ENCODE data around the gene ST6GALNAC5.

ST6GALNAC5 gene

GRCh38 chr1:77047978-77048614 lies 180.8 kb downstream of the ST6GALNAC5 start:
- DNase-seq (ENCODE audit: low read depth in 2 of 2), result no peak

- no peak for DNase-seq (ENCODE audit: low read depth in 2 of 2)
Measured at GRCh38 chr1:77048615-77049005, 181.3 kb downstream of the ST6GALNAC5 start.

GRCh38 chr1:77051425-77051824 lies 184.1 kb downstream of the ST6GALNAC5 start:
- DNase-seq (ENCODE audit: low read depth in 2 of 2), result no peak

- no peak for DNase-seq (ENCODE audit: low read depth in 2 of 2)
Measured at GRCh38 chr1:77056525-77056924, 189.2 kb downstream of the ST6GALNAC5 start.

GRCh38 chr1:77057994-77058585 lies 190.8 kb downstream of the ST6GALNAC5 start:
- no peak for DNase-seq (ENCODE audit: low read depth in 2 of 2)

GRCh38 chr1:77060000-77060399 lies 192.7 kb downstream of the ST6GALNAC5 start:
- no peak for DNase-seq (ENCODE audit: low read depth in 2 of 2)

GRCh38 chr1:77061162-77061561 lies 193.9 kb downstream of the ST6GALNAC5 start:
- no peak for DNase-seq (ENCODE audit: low read depth in 2 of 2)

GRCh38 chr1:77063118-77063517 lies 195.8 kb downstream of the ST6GALNAC5 start:
- DNase-seq (ENCODE audit: low read depth in 2 of 2), result no peak

- DNase-seq (ENCODE audit: low read depth in 2 of 2), result no peak
Measured at GRCh38 chr1:77064246-77064645, 197.0 kb downstream of the ST6GALNAC5 start.

GRCh38 chr1:77065693-77066342 lies 198.5 kb downstream of the ST6GALNAC5 start:
- DNase-seq (ENCODE audit: low read depth in 2 of 2), result no peak

- DNase-seq (ENCODE audit: low read depth in 2 of 2), result no peak
Measured at GRCh38 chr1:77068013-77068412, 200.7 kb downstream of the ST6GALNAC5 start.

GRCh38 chr1:77076759-77077158 lies 209.5 kb downstream of the ST6GALNAC5 start:
- DNase-seq (ENCODE audit: low read depth in 2 of 2), result no peak

GRCh38 chr1:77081834-77082233 lies 214.6 kb downstream of the ST6GALNAC5 start:
- no peak for DNase-seq (ENCODE audit: low read depth in 2 of 2)

- no peak for DNase-seq (ENCODE audit: low read depth in 2 of 2)
Measured at GRCh38 chr1:77084457-77084856, 217.2 kb downstream of the ST6GALNAC5 start.

- no peak for DNase-seq (ENCODE audit: low read depth in 2 of 2)
Measured at GRCh38 chr1:77085109-77085508, 217.8 kb downstream of the ST6GALNAC5 start.

GRCh38 chr1:77089756-77090155 lies 222.5 kb downstream of the ST6GALNAC5 start:
- no peak for DNase-seq (ENCODE audit: low read depth in 2 of 2)

GRCh38 chr1:77095236-77095635 lies 228.0 kb downstream of the ST6GALNAC5 start:
- no peak for DNase-seq (ENCODE audit: low read depth in 2 of 2)

- no peak for DNase-seq (ENCODE audit: low read depth in 2 of 2)
Measured at GRCh38 chr1:77096496-77097255, 229.4 kb downstream of the ST6GALNAC5 start.

- DNase-seq (ENCODE audit: low read depth in 2 of 2), result no peak
Measured at GRCh38 chr1:77100875-77101274, 233.6 kb downstream of the ST6GALNAC5 start.

- DNase-seq (ENCODE audit: low read depth in 2 of 2), result no peak
Measured at GRCh38 chr1:77103486-77103885, 236.2 kb downstream of the ST6GALNAC5 start.

- DNase-seq (ENCODE audit: low read depth in 2 of 2), result no peak
Measured at GRCh38 chr1:77104672-77105071, 237.4 kb downstream of the ST6GALNAC5 start.

Data from stimulated activated CD4-positive, alpha-beta T cell treated with anti-CD3 and anti-CD28 coated beads, Interleukin-12 subunit alpha, Interleukin-12 subunit beta, amount 100 ng/mL, for 24 hours (primary cell).